H9 (cell line): ENCODE results near the gene GLP2R. TPM values are rescaled to one million over a fixed set of nuclear protein-coding genes. Genes with fewer than 3 reads are reported as not detected.

Source experiments
- DNase-seq: peaks from one replicate; pipeline ENCODE4 v3.0.0-alpha.2; 2017
- H2AFZ ChIP-seq: one replicate; pipeline ENCODE4 v1.6.1; 2013; ENCODE audit warnings: mild to moderate bottlenecking, low read length, control low read depth, moderate library complexity
- H2AK5ac ChIP-seq: 2 replicates; pipeline ENCODE4 v1.6.1; 2013; ENCODE audit warnings: low read length, control low read depth, mixed read lengths; ENCODE audit not compliant: insufficient read length
- H2BK120ac ChIP-seq: one replicate; pipeline ENCODE4 v1.6.1; 2013; ENCODE audit warnings: low read depth, mild to moderate bottlenecking, low read length, control low read depth, inconsistent platforms; ENCODE audit not compliant: poor library complexity, severe bottlenecking
- H2BK12ac ChIP-seq: 2 replicates; pipeline ENCODE4 v1.6.1; 2013; ENCODE audit warnings: low read length, control low read depth, mixed read lengths, low read depth; ENCODE audit not compliant: insufficient read length
- H2BK15ac ChIP-seq: 2 replicates; pipeline ENCODE4 v1.6.1; 2013; ENCODE audit warnings: low read depth, low read length, control low read depth
- H2BK20ac ChIP-seq: one replicate; pipeline ENCODE4 v1.6.1; 2013; ENCODE audit warnings: low read depth, mild to moderate bottlenecking, low read length, control low read depth, inconsistent platforms; ENCODE audit not compliant: poor library complexity, severe bottlenecking
- H2BK5ac ChIP-seq: 2 replicates; pipeline ENCODE4 v1.6.1; 2013; ENCODE audit warnings: low read length, control low read depth, mixed read lengths; ENCODE audit not compliant: insufficient read length
- H3K14ac ChIP-seq: 2 replicates; pipeline ENCODE4 v1.6.1; 2013; ENCODE audit warnings: low read length, control low read depth; ENCODE audit not compliant: insufficient read depth
- H3K18ac ChIP-seq: 2 replicates; pipeline ENCODE4 v1.6.1; 2013; ENCODE audit warnings: low read depth, mild to moderate bottlenecking, mixed read lengths, low read length, control low read depth; ENCODE audit not compliant: insufficient read length
- H3K23ac ChIP-seq: 2 replicates; pipeline ENCODE4 v1.6.1; 2013; ENCODE audit warnings: low read length, control low read depth, mixed read lengths, low read depth; ENCODE audit not compliant: insufficient read length
- H3K23me2 ChIP-seq: 2 replicates; pipeline ENCODE4 v1.6.1; 2013; ENCODE audit warnings: low read depth, mild to moderate bottlenecking, mixed read lengths, low read length, control low read depth; ENCODE audit not compliant: insufficient read length, poor library complexity, severe bottlenecking
- H3K27ac ChIP-seq: 2 replicates; pipeline ENCODE4 v1.5.1; 2013; ENCODE audit warnings: low read length, control low read depth, mixed read lengths, low read depth; ENCODE audit not compliant: insufficient read length
- H3K27me3 ChIP-seq: 2 replicates; pipeline ENCODE4 v1.6.1; 2013; ENCODE audit warnings: low read length, control low read depth, inconsistent platforms; ENCODE audit not compliant: insufficient read depth
- H3K4ac ChIP-seq: 2 replicates; pipeline ENCODE4 v1.6.1; 2013; ENCODE audit warnings: low read depth, mild to moderate bottlenecking, control low read depth, inconsistent platforms, low read length, moderate library complexity
- H3K4me1 ChIP-seq: 2 replicates; pipeline ENCODE4 v1.6.1; 2013; ENCODE audit warnings: low read length, control low read depth, inconsistent platforms; ENCODE audit not compliant: insufficient read depth
- H3K4me2 ChIP-seq: 2 replicates; pipeline ENCODE4 v1.6.1; 2013; ENCODE audit warnings: low read length, control low read depth, mixed read lengths; ENCODE audit not compliant: insufficient read length, insufficient read depth
- H3K56ac ChIP-seq: 2 replicates; pipeline ENCODE4 v1.6.1; 2013; ENCODE audit warnings: low read depth, mild to moderate bottlenecking, mixed read lengths, low read length, control low read depth; ENCODE audit not compliant: insufficient read length
- H3K79me1 ChIP-seq: 2 replicates; pipeline ENCODE4 v1.6.1; 2013; ENCODE audit warnings: low read depth, mild to moderate bottlenecking, moderate library complexity, low read length, control low read depth, inconsistent platforms; ENCODE audit not compliant: insufficient read depth, poor library complexity, severe bottlenecking
- H3K79me2 ChIP-seq: 2 replicates; pipeline ENCODE4 v1.6.1; 2013; ENCODE audit warnings: low read length, control low read depth, inconsistent platforms; ENCODE audit not compliant: insufficient read depth
- H3K9ac ChIP-seq: 2 replicates; pipeline ENCODE4 v1.6.1; 2013; ENCODE audit warnings: low read length, control low read depth, mixed read lengths; ENCODE audit not compliant: insufficient read length; ENCODE audit errors: extremely low read depth
- H3K9me3 ChIP-seq: one replicate; pipeline ENCODE4 v1.6.1; 2013; ENCODE audit warnings: low read depth, low read length, inconsistent platforms; ENCODE audit not compliant: control insufficient read depth
- H3T11ph ChIP-seq: one replicate; pipeline ENCODE4 v1.6.1; 2013; ENCODE audit warnings: mild to moderate bottlenecking, low read length, control low read depth, inconsistent platforms
- H4K20me1 ChIP-seq: one replicate; pipeline ENCODE4 v1.6.1; 2013; ENCODE audit not compliant: control insufficient read depth, insufficient read length, insufficient read depth
- H4K5ac ChIP-seq: 2 replicates; pipeline ENCODE4 v1.6.1; 2013; ENCODE audit warnings: low read depth, mild to moderate bottlenecking, mixed read lengths, low read length, control low read depth; ENCODE audit not compliant: insufficient read length
- H4K8ac ChIP-seq: replicated peaks from 2 replicates; pipeline ENCODE4 v1.6.1; 2013; ENCODE audit warnings: low read length, control low read depth, mixed read lengths, low read depth; ENCODE audit not compliant: insufficient read length
- H4K91ac ChIP-seq: 2 replicates; pipeline ENCODE4 v1.6.1; 2013; ENCODE audit warnings: low read depth, mild to moderate bottlenecking, moderate library complexity, mixed read lengths, low read length, control low read depth; ENCODE audit not compliant: insufficient read length
- H3K27ac Mint-ChIP-seq, 3 experiments: 2 replicates in 2 of 3; 3 replicates in 1 of 3; pipeline ENCODE4 v1.8.0; 2020 to 2021; ENCODE audit warnings: mixed read lengths in 3 of 3, mild to moderate bottlenecking in 1 of 3, moderate library complexity in 1 of 3
- H3K27me3 Mint-ChIP-seq: 2 replicates; pipeline ENCODE4 v1.8.0; 2021; ENCODE audit warnings: low read depth, mild to moderate bottlenecking, moderate library complexity, mixed read lengths
- H3K36me3 Mint-ChIP-seq, 3 experiments: 2 replicates in 2 of 3; 3 replicates in 1 of 3; pipeline ENCODE4 v1.8.0; 2020 to 2021; ENCODE audit warnings: low read depth in 3 of 3, mixed read lengths in 3 of 3; ENCODE audit not compliant: insufficient read depth in 1 of 3
- H3K4me1 Mint-ChIP-seq, 2 experiments: 2 replicates each; pipeline ENCODE4 v1.8.0; 2020; ENCODE audit warnings: mixed read lengths in 2 of 2
- H3K4me3 Mint-ChIP-seq, 2 experiments: 2 replicates in 1 of 2; 3 replicates in 1 of 2; pipeline ENCODE4 v1.8.0; 2020 to 2021; ENCODE audit warnings: mild to moderate bottlenecking in 2 of 2, mixed read lengths in 2 of 2, moderate library complexity in 1 of 2
- H3K9me3 Mint-ChIP-seq, 2 experiments: 2 replicates in 1 of 2; 3 replicates in 1 of 2; pipeline ENCODE4 v1.8.0; 2020; ENCODE audit warnings: mild to moderate bottlenecking in 2 of 2, mixed read lengths in 2 of 2, moderate library complexity in 1 of 2
- CTCF ChIP-seq: fragments of 200-600 bp; sonication (generic); conservative IDR thresholded peaks from 3 replicates; pipeline ENCODE4 v1.8.0; 2021; ENCODE audit warnings: antibody characterized with exemption, mild to moderate bottlenecking
- WGBS: extraction: QIAGEN DNeasy Blood & Tissue Kit; methylation state at CpG from one replicate; pipeline ENCODE4 v1.1.7; 2013; ENCODE audit warnings: missing lambda C conversion rate, low lambda C conversion rate, mixed read lengths; ENCODE audit not compliant: insufficient read length; ENCODE audit errors: extremely low coverage; 5-methylcytosine and 5-hydroxymethylcytosine counted together
- total RNA-seq: library from RNA; stranded (reverse); gene quantifications from 2 replicates; pipeline ENCODE4 v1.2.1, GENCODE V29; 2021

The GLP2R gene
- total RNA-seq, 1 experiment from 2014 or later = not detected

- Mint-ChIP-seq H3K36me3 (no peaks in the 10 kb centered on the region), H3K9me3 (peaks cover 8 to 25% of the 10 kb centered on the region in 2 experiments; a peak in 4 of 5 replicates), H3K27me3 (peaks cover 9% of the 10 kb centered on the region), H3K27ac (no peak overlapping the region), H3K4me3 (no peak overlapping the region), H3K4me1 (no peaks in the 10 kb centered on the region)
- Histone ChIP-seq H2BK120ac (no peak overlapping the region), H3K4me2 (no peak overlapping the region), H4K91ac (no peak overlapping the region), H2AFZ (no peak overlapping the region), H3K18ac (no peak overlapping the region), H3K23ac (no peak overlapping the region), H4K5ac (no peak overlapping the region), H2AK5ac (no peak overlapping the region), H3K79me2 (no peaks in the 10 kb centered on the region), H3K9me3 (no peaks in the 10 kb centered on the region), H3K4ac (no peak overlapping the region), H2BK15ac (no peak overlapping the region; the same call in 1 of the 2 replicates), H3K27me3 (no peaks in the 10 kb centered on the region), H3K23me2 (no peaks in the 10 kb centered on the region), H3K4me1 (no peaks in the 10 kb centered on the region), H3K27ac (no peak overlapping the region), H3K79me1 (no peaks in the 10 kb centered on the region), H4K20me1 (no peaks in the 10 kb centered on the region), H2BK12ac (no peak overlapping the region), H3T11ph (no peak overlapping the region), H3K9ac (no peak overlapping the region), H3K56ac (no peak overlapping the region), H3K14ac (no peak overlapping the region), H2BK5ac (no peak overlapping the region), H4K8ac (no peak overlapping the region), H2BK20ac (no peak overlapping the region)
- no peak for DNase-seq
- no CpG with 5 or more reads among the region's 7 CpGs for WGBS
- no peak for TF ChIP-seq CTCF
Observed at GRCh38 chr17:9860851-9861250, 35.1 kb downstream of the GLP2R start.
